HG03135 (cell line): Measurements from ENCODE around the gene CHSY1.

Experiments used
- ATAC-seq: cut with Tn5 transposase; IDR thresholded peaks from one replicate; pipeline ENCODE4 v1.9.1; 2021; ENCODE audit warnings: mild to moderate bottlenecking, moderate library complexity; ENCODE audit not compliant: unreplicated experiment

CHSY1 gene

DNA sequence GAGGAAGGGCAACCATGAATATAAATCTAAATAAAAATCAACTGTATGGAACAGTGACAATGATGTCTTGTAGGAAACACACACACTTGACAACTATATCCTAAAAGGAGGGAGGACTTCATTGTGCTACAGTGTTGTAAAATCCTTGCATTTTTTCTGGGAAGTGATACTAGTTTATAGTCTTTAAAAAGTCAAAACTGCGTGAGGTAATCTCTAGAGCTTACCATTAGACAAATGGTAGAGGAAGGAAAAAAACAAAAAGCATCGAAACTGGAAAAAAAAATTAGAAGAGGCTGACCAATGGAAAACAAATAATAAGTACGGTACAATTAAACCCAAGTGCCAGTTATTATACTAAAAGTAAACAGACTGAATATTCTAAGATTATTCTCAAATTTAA lies 38.7 kb downstream of the CHSY1 start:
- ATAC-seq = no peak

DNA sequence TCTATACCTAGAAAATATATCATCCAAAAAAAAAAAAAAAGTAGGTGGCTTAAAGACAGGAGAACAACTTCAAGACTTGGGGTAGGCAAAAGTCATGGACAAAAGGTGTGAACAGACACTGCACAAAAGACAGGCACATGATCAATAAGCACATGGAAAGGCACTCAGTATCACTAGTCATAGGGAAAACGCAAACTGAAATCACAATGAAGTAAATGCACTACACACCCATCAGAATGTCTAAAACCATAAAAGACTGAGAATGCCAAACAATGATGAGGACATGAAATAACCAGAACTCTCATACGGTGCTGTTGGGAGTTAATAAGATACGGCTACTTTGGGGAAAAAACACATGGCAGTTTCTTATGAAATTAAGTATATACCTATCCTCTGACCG lies 40.0 kb downstream of the CHSY1 start:
- no peak for ATAC-seq

DNA sequence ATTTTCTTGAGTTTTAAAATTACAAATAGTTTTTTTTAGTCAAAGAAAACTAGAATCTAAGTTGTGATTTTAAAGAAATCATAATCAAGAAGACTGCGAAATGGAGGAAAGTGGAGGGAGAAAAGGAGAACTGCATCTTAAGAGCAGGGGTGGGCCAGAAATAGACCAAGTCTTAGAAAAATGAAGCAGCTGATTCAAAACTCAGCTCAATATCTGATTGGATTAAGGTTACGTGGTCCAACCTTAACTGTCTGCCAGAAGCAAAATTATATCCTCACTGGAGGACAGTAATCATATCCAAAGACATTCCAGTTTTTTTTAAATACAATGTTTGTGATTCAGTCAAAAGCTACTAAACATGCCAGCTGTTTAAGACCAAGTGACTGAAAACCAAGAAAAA lies 41.4 kb downstream of the CHSY1 start:
- ATAC-seq = no peak

GRCh38 chr15:101210058-101210457 lies 41.8 kb downstream of the CHSY1 start:
- ATAC-seq = no peak

DNA sequence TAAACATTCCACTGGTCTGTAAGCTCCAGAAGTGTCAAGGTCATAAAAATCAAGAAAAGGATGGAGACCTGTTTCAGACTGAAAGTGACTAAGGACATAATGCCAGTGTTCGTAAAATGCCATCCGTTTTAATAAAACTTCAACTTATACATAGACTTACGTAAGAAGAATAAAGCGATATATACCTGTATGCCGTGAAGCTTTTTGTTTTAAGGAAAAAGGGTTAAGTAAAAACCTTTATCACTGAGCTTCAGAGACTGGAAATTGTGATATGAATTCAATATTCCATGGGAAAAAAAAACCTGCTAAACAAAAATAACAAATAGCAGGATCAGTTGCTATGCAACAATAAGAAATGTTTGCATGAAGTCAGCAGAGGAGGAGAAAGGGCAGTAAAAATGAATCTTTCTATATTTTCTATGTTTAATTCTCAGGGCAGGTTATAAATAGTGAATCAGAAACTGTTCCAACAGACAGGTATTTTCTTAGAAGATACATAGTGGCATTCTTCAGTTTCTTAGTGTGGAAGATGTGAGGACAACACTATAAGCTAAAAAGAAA lies 42.5 kb downstream of the CHSY1 start:
- ATAC-seq = no peak

- no peak for ATAC-seq
These were observed 44.0 kb downstream of the CHSY1 start for GRCh38 chr15:101207867-101208288.

GRCh38 chr15:101206176-101206591 lies 45.7 kb downstream of the CHSY1 start:
- no peak for ATAC-seq

DNA sequence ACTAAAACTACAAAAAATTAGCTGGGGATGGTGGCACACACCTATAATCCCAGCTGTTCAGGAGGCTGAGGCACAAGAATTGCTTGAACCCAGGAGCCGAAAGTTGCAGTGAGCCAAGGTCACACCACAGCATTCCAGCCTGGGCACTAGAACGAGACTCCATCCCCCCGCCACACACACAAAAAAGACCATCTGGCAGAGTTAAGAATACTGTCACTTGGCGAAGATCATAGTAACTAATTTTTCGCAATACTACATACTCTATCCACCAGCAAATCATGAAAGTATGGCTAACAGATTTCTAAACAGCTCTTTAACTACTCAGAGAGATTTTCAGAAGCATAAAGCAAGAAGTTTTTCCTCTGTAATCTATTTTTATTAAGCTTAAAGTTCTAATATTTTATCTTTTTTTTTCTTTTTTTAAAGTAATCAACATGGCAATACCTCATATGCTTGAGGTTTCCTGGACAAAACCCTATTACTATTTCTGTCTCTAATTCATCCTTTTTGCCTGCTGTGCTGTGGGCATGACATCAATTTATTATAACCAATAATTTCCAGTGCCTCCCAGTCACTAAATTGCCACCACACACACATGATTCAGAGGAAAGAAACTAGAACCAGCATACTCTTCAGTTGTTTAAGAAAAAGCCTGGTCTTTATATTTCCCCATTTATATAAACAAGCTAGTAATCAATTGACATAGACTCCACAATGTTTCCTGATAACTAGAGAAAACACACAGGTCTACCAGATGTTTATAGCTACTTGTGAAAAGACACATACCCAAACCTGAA lies 46.9 kb downstream of the CHSY1 start:
- ATAC-seq = no peak

- ATAC-seq = no peak
These were observed 48.1 kb downstream of the CHSY1 start for GRCh38 chr15:101203607-101204189.

DNA sequence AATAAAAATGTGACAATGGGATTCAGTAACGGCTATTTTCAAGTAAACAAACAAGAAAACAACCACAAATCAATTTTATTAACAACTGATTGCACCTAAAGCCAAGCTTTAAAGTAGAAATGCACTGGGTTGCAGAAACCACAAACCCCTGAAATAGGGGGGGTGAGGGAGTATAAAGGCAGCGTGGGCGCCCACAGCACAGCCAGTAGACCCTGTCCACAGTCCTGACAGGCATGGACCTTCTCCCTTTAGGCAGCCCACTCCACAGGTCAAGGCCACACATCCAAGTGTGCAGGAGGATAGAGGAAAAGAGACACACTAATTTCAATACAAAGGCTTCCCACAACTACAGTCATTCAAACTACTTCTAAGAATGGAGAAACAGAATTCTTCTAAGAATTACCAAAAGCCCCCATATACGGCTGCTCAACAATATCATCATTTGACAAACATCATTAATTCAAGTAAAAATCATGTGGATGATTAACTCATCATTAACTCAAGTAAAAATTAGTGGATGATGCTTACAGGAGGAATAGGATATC lies 48.7 kb downstream of the CHSY1 start:
- no peak for ATAC-seq

- no peak for ATAC-seq
These were observed 50.3 kb downstream of the CHSY1 start for GRCh38 chr15:101201411-101202174.

DNA sequence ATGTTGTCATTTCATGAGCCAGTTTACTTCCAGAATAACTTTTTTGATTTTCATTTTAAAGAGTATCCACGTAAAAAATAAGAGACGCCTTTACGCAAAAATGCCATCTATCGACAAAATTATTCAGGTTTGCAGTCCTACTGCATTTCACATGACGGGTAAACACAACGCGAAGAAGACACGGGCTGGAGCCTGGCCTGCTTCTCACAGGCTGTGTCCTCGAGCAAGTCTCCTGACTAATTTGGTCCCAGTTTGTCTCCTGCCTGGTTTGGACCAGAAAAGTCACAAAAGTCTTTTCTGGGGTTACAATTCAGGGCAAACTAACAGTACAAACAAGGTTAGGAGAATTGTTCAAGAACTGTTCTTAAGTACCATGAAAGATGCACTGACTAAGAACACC lies 51.7 kb downstream of the CHSY1 start:
- no peak for ATAC-seq

DNA sequence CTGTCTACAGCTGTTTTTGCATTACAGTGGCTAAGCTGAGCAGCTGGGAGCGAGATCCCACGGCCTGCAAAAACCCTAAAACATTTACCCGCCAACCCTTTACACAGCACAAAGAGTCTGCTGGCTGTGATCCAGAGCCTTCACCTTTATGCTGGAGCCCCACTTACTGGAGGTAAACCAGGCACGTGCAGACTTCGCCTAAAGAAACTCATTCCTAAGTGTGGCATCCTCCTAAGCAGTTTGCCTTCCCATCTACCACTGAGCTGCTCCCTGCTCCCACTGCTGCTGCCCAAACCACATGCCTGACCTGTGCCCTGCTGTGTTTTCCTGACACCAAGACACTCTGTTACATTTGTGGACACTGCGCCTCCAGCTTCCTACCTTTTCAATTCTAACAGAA lies 53.0 kb downstream of the CHSY1 start:
- no peak for ATAC-seq

- ATAC-seq = no peak
These were observed 53.7 kb downstream of the CHSY1 start for GRCh38 chr15:101198031-101198575.

DNA sequence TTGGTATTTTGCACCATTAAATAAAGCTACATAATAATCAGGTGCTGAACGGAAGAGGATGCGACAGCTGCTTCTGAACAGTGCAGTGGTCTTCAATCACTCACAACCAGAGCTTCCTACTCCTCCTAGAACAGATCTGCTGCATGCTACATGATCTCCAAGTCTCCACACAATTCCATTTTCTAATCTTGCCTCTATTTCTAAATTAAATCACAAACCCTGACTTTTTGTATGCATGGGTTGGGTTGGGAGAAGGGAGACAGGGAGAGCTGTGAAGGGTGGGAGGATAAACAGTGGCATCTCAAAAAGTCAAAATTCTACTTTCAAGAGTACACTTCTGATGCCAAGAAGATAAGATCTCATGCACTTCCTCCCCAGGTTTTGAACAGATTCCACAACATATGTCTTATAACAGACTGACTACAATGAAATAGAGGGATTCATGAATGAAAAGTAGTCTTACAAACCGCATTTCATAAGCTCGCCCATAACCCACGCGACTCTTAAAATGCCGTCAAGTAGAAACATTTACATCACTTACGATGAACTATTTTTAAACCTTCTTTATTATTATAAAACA lies 57.2 kb downstream of the CHSY1 start:
- ATAC-seq = no peak

- ATAC-seq = no peak
These were observed 57.9 kb downstream of the CHSY1 start for GRCh38 chr15:101193806-101194545.

DNA sequence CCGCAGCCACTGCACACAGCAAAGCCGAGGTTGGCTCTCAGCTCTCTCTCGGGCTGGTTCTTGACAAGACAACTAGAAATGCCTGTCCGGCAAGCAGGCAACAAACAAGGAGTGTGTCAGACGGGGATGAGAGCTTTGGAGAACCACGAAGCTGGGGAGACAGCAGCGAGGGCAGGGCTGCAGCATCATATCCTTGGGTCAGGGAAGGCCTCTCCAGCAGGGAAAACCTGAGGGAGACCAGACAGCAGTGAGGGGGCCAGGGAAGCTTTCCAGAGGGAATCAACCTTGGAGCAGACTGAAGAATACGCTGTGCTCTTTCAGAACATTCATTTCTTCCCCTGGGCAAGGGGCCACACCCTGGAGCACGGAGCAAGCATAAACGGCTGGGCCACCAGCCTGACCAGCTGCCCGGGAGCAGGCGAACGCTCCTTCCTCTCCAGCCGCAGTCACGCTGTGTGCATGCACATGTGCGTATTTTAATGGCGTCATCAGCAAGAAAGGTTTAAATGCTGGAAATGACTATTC lies 58.7 kb downstream of the CHSY1 start:
- no peak for ATAC-seq

DNA sequence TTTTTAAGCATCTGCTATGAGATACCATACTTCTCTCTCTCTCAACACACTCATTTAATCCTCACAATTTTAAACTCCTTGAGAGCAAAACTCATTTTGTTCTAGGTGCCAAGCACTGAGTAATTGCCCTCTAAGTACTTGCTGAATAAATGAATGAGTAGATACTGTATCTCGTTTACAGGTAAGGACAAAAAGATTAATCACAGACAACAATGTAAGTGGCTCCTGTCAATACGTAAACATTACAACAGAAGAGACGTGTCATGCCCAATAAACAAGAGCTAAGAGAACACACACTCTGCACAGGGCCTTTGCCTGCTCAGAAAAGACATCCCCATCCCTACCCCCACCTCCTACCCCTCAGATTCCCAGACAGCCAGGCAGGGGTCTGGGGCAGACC lies 59.8 kb downstream of the CHSY1 start:
- no peak for ATAC-seq

DNA sequence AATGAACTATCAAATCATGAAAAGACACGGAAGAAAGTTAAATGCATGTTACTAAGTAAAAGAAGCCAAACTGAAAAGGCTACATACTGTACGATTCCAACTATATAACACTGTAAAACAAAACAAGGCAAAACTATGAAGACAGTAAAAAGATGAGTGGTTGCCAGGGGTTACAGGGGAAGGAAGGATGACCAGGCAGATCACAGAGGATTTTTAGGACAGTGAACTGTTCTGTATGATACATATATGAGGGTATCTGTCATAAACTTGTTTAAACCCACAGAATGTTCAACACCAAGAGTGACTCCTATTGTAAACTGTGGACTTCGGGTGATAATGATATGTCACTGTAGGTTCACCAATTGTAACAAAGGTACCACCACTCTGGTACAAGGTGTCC lies 60.6 kb downstream of the CHSY1 start:
- ATAC-seq = no peak

GRCh38 chr15:101190092-101190595 lies 61.7 kb downstream of the CHSY1 start:
- no peak for ATAC-seq
